OCI-LY3 (cell line): Measurements from ENCODE around the gene CCDC8.

Experiments used
- EZH2phosphoT487 ChIP-seq: fragments of 200-600 bp; shearing (Covaris generic); IDR thresholded peaks from 2 replicates; pipeline ENCODE4 v1.6.1; 2018; ENCODE audit warnings: antibody characterized with exemption, mixed run types, low read depth
- TF ChIP-seq, protein P1 (sequence below): fragments of 200-600, 300-600 bp; sonication (generic); IDR thresholded peaks from 2 replicates; pipeline ENCODE4 v1.5.1; 2014; ENCODE audit warnings: antibody characterized with exemption, low read length, low read depth

DNA sequence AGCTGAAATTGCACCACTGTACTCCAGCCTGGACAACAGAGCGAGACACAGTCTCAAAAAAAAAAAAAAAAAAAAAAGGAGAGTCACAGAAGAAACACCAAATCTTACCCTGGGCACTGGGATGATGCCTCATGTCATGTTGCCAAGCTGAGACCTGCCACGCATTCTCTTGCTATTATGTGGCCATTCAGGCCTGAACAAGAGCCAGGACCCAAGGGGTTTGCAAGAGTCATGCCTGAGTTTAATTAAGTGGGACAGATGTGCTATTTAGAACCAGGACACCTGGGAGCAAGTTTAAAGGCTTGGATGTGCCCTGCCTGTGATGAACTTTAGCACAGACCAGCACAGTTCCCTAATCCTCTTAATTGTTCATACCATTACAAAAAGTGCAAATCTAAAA lies 48.2 kb upstream of the CCDC8 start:
- TF ChIP-seq, protein P1, sequence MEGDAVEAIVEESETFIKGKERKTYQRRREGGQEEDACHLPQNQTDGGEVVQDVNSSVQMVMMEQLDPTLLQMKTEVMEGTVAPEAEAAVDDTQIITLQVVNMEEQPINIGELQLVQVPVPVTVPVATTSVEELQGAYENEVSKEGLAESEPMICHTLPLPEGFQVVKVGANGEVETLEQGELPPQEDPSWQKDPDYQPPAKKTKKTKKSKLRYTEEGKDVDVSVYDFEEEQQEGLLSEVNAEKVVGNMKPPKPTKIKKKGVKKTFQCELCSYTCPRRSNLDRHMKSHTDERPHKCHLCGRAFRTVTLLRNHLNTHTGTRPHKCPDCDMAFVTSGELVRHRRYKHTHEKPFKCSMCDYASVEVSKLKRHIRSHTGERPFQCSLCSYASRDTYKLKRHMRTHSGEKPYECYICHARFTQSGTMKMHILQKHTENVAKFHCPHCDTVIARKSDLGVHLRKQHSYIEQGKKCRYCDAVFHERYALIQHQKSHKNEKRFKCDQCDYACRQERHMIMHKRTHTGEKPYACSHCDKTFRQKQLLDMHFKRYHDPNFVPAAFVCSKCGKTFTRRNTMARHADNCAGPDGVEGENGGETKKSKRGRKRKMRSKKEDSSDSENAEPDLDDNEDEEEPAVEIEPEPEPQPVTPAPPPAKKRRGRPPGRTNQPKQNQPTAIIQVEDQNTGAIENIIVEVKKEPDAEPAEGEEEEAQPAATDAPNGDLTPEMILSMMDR = no peak
- TF ChIP-seq EZH2phosphoT487 = no peak
